Adrenal gland (tissue), 5 donors: ENCODE data around the gene SDK1.

Source experiments
- POLR2A ChIP-seq, 2 donors: fragments of 450-650 bp; IDR thresholded peaks; one replicate each; pipeline ENCODE4 v1.6.1; 2017; ENCODE audit warnings: antibody characterized with exemption in 2 of 2, mild to moderate bottlenecking in 2 of 2, moderate library complexity in 1 of 2
- TF ChIP-seq, protein P1 (sequence below), 6 experiments: fragments of 450-650 bp in 4 of 6; fragments of 200-600 bp in 2 of 6; sonication (generic) in 1 of 6; IDR thresholded peaks; 1 replicate in 5 of 6; 2 replicates in 1 of 6; pipeline versions ENCODE4 v1.5.1 to v1.8.0; 2016 to 2021; ENCODE audit warnings: antibody characterized with exemption in 6 of 6, mild to moderate bottlenecking in 2 of 6, moderate library complexity in 1 of 6
- donor health status: DM: no; HTN: no; CAD: no.

- TF ChIP-seq POLR2A (IDR thresholded peaks at IDR 0.05), result no peak
- TF ChIP-seq, protein P1, sequence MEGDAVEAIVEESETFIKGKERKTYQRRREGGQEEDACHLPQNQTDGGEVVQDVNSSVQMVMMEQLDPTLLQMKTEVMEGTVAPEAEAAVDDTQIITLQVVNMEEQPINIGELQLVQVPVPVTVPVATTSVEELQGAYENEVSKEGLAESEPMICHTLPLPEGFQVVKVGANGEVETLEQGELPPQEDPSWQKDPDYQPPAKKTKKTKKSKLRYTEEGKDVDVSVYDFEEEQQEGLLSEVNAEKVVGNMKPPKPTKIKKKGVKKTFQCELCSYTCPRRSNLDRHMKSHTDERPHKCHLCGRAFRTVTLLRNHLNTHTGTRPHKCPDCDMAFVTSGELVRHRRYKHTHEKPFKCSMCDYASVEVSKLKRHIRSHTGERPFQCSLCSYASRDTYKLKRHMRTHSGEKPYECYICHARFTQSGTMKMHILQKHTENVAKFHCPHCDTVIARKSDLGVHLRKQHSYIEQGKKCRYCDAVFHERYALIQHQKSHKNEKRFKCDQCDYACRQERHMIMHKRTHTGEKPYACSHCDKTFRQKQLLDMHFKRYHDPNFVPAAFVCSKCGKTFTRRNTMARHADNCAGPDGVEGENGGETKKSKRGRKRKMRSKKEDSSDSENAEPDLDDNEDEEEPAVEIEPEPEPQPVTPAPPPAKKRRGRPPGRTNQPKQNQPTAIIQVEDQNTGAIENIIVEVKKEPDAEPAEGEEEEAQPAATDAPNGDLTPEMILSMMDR (IDR thresholded peaks at IDR 0.05), result no peak
Measured at GRCh38 chr7:4124556-4125477, 823.8 kb downstream of the SDK1 start.
